GM20431 (cell line): ENCODE data around the gene QPRT.
"Not testable (repeated sequence)": the region's sequence is repeated elsewhere in the genome, so short reads cannot be mapped to it uniquely, and the experiment has no call there.

ENCODE experiments used
- in situ Hi-C: fragments of 300-500 bp; cut with MseI, MboI; formaldehyde crosslinking; loops from one replicate; pipeline ENCODE4 v1.15.0; 2020; ENCODE audit warnings: low sequenced_read_pairs; ENCODE audit not compliant: unreplicated experiment

Gene QPRT

GRCh38 chr16:29662000-29662728 lies 16.8 kb upstream of the QPRT start:
- in situ Hi-C loops: no loop called here

GRCh38 chr16:29662729-29663015 lies 16.3 kb upstream of the QPRT start:
- in situ Hi-C loops: no loop called here

- in situ Hi-C loops: no loop called here
These were observed 15.8 kb upstream of the QPRT start, which contains the start of gene SPN for GRCh38 chr16:29663016-29663806. Gene SPN, plus strand, starts transcription at chr16:29663247. Its CDS starts 482 bp downstream, at chr16:29663729.

- in situ Hi-C loops: no loop called here
These were observed 15.2 kb upstream of the QPRT start for GRCh38 chr16:29663807-29664090.

- in situ Hi-C loops: no loop called here
These were observed 14.7 kb upstream of the QPRT start for GRCh38 chr16:29664091-29664921.

- in situ Hi-C loops: no loop called here
These were observed 13.5 kb upstream of the QPRT start for GRCh38 chr16:29665294-29666077.

GRCh38 chr16:29667322-29667610 lies 11.7 kb upstream of the QPRT start:
- in situ Hi-C loops: not testable (repeated sequence)

GRCh38 chr16:29667755-29668154 lies 11.2 kb upstream of the QPRT start:
- in situ Hi-C loops: no loop called here

GRCh38 chr16:29668267-29668666 lies 10.7 kb upstream of the QPRT start:
- in situ Hi-C loops: no loop called here

GRCh38 chr16:29673501-29673900 lies 5.5 kb upstream of the QPRT start:
- in situ Hi-C loops: no loop called here

- in situ Hi-C loops: no loop called here
These were observed 4.8 kb upstream of the QPRT start for GRCh38 chr16:29674188-29674587.

GRCh38 chr16:29675811-29676643 lies 3.0 kb upstream of the QPRT start:
- in situ Hi-C loops: loop anchor here (25.0 kb wide), 1 partner anchor 336 kb away; the partner anchor contains the start of genes C16orf92 and DOC2A

- in situ Hi-C loops: loop anchor here (25.0 kb wide), 1 partner anchor 335 kb away; the partner anchor contains the start of genes C16orf92 and DOC2A
These were observed 1.8 kb upstream of the QPRT start for GRCh38 chr16:29676989-29677785.

GRCh38 chr16:29680180-29680598 lies 1.2 kb downstream of the QPRT start:
- in situ Hi-C loops: loop anchor here (25.0 kb wide), 1 partner anchor 332 kb away; the partner anchor contains the start of genes C16orf92 and DOC2A

GRCh38 chr16:29683543-29684090 lies 4.6 kb downstream of the QPRT start:
- in situ Hi-C loops: loop anchor here (25.0 kb wide), 1 partner anchor 329 kb away; the partner anchor contains the start of genes C16orf92 and DOC2A

GRCh38 chr16:29684679-29685078 lies 5.7 kb downstream of the QPRT start:
- in situ Hi-C loops: loop anchor here (25.0 kb wide), 1 partner anchor 328 kb away; the partner anchor contains the start of genes C16orf92 and DOC2A

- in situ Hi-C loops: loop anchor here (25.0 kb wide), 1 partner anchor 325 kb away; the partner anchor contains the start of genes C16orf92 and DOC2A
These were observed 7.9 kb downstream of the QPRT start for GRCh38 chr16:29686740-29687332.
